ENCODE measurements around the gene PAM. TPM values are rescaled to one million over a fixed set of nuclear protein-coding genes. Genes with fewer than 3 reads are reported as not detected.

Gene PAM
- total RNA-seq, 1 experiment from 2014 or later: 257 TPM

DNA sequence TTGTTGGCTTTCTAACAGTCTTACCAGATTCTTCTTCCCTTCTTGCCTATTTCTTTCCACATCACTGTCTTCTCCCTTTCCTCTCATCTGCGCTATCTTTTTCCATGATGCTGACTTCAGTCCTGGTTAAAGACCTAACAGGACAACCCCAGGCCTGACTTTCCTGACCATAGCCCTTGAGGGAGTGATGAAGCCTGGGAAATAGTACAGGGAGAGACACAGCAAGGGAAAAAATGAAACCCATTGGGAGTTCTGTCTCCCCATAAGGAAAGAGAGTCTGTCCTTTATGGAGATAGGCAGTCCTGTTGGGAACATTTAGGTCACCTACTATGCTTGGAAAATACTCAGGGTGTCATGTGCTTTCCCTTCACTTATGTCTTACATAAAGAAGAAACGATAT lies 272.2 kb downstream of the PAM start (continued):
- TF ChIP-seq, protein P1, sequence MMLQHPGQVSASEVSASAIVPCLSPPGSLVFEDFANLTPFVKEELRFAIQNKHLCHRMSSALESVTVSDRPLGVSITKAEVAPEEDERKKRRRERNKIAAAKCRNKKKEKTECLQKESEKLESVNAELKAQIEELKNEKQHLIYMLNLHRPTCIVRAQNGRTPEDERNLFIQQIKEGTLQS (IDR thresholded peaks at IDR 0.05): no peak
- TF ChIP-seq ZNF274 (IDR thresholded peaks at IDR 0.05; ENCODE audit: low read depth, low read length): no peak
- no peak for TF ChIP-seq CBX3 (IDR thresholded peaks at IDR 0.05; ENCODE audit: low read depth)
- TF ChIP-seq CEBPB (IDR thresholded peaks at IDR 0.05; ENCODE audit: low read depth): no peak
- TF ChIP-seq, protein P2, sequence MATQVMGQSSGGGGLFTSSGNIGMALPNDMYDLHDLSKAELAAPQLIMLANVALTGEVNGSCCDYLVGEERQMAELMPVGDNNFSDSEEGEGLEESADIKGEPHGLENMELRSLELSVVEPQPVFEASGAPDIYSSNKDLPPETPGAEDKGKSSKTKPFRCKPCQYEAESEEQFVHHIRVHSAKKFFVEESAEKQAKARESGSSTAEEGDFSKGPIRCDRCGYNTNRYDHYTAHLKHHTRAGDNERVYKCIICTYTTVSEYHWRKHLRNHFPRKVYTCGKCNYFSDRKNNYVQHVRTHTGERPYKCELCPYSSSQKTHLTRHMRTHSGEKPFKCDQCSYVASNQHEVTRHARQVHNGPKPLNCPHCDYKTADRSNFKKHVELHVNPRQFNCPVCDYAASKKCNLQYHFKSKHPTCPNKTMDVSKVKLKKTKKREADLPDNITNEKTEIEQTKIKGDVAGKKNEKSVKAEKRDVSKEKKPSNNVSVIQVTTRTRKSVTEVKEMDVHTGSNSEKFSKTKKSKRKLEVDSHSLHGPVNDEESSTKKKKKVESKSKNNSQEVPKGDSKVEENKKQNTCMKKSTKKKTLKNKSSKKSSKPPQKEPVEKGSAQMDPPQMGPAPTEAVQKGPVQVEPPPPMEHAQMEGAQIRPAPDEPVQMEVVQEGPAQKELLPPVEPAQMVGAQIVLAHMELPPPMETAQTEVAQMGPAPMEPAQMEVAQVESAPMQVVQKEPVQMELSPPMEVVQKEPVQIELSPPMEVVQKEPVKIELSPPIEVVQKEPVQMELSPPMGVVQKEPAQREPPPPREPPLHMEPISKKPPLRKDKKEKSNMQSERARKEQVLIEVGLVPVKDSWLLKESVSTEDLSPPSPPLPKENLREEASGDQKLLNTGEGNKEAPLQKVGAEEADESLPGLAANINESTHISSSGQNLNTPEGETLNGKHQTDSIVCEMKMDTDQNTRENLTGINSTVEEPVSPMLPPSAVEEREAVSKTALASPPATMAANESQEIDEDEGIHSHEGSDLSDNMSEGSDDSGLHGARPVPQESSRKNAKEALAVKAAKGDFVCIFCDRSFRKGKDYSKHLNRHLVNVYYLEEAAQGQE (IDR thresholded peaks at IDR 0.05; ENCODE audit: low read depth): no peak
- TF ChIP-seq SP1 (IDR thresholded peaks at IDR 0.05; ENCODE audit: low read depth): no peak
- TF ChIP-seq, protein P3, sequence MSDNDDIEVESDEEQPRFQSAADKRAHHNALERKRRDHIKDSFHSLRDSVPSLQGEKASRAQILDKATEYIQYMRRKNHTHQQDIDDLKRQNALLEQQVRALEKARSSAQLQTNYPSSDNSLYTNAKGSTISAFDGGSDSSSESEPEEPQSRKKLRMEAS (IDR thresholded peaks at IDR 0.05): no peak
- TF ChIP-seq TCF7L2 (IDR thresholded peaks at IDR 0.05; ENCODE audit: borderline replicate concordance, extremely low read depth, insufficient read depth, insufficient read length): no peak

DNA sequence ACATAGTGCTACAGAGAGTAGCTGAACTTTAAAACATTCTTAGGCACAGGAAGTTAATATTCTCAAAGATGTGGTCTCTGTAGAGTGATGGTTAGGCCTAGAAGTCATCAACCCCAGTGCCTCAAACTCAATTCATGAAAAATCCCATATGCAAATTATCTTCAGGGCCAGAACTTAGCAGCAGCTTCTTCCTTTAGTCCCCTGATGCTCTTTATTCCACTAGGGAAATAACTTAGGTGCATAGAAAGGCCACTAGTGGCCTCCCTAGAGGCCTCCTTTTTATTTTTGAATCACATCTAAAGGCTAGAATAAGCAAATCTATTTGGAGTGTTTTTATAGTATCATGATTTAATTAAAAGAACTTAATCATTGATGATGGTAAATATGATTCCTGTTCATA lies 276.5 kb downstream of the PAM start:
- Histone ChIP-seq H3K4me3 (replicated peaks in 1 of 2; ENCODE audit: low read depth in 1 of 2, low read length in 2 of 2) (no peak overlapping the region), H3K4me1 (ENCODE audit: control insufficient read depth in 1 of 2, insufficient read depth in 2 of 2, low read length in 2 of 2) (no peaks in the 10 kb centered on the region), H3K9me3 (ENCODE audit: control insufficient read depth in 1 of 2, insufficient read depth in 1 of 2, low read depth in 1 of 2, low read length in 2 of 2) (peaks cover 0 to 5% of the 10 kb centered on the region in 2 experiments; a peak in 2 of 4 replicates), H3K4me2 (ENCODE audit: low read length) (no peak overlapping the region), H3K27me3 (ENCODE audit: insufficient read depth, low read length) (no peaks in the 10 kb centered on the region), H4K20me1 (ENCODE audit: insufficient read depth) (no peaks in the 10 kb centered on the region), H3K36me3 (ENCODE audit: control insufficient read depth in 1 of 2, insufficient read depth in 2 of 2, low read length in 2 of 2) (peaks cover 2 to 20% of the 10 kb centered on the region in 2 experiments; a peak in 1 of 4 replicates), H2AFZ (ENCODE audit: low read depth, low read length, poor library complexity, severe bottlenecking) (no peak overlapping the region), H3K27ac (ENCODE audit: low read depth, low read length) (no peak overlapping the region), H3K79me2 (ENCODE audit: insufficient read depth, low read length) (no peaks in the 10 kb centered on the region), H3K9me2 (ENCODE audit: insufficient read depth) (no peaks in the 10 kb centered on the region), H3K9ac (ENCODE audit: low read length) (no peak overlapping the region)
- ChIA-PET CTCF (interaction anchor here (1.0 to 1.9 kb wide), 6 partner anchors 8 to 351 kb away, joined by 3 to 9 read pairs (median 4); no protein-coding TSS in a partner anchor), RAD21 (ENCODE audit: low non-redundant PET in 1 of 2, low total read pairs in 2 of 2, uncharacterized antibody in 2 of 2, unreplicated experiment in 2 of 2) (no interaction called here), POLR2A (no interaction called here)
- DNase-seq (ENCODE audit: low read depth, low spot score) (no peak), ATAC-seq (peak; percentile 55; the same call in 1 of the 2 replicates)
- BruUV-seq (replicated peaks): no TSS peak
- TF ChIP-seq, protein P2 (IDR thresholded peaks at IDR 0.05; ENCODE audit: low read depth): no peak
- TF ChIP-seq, protein P4, sequence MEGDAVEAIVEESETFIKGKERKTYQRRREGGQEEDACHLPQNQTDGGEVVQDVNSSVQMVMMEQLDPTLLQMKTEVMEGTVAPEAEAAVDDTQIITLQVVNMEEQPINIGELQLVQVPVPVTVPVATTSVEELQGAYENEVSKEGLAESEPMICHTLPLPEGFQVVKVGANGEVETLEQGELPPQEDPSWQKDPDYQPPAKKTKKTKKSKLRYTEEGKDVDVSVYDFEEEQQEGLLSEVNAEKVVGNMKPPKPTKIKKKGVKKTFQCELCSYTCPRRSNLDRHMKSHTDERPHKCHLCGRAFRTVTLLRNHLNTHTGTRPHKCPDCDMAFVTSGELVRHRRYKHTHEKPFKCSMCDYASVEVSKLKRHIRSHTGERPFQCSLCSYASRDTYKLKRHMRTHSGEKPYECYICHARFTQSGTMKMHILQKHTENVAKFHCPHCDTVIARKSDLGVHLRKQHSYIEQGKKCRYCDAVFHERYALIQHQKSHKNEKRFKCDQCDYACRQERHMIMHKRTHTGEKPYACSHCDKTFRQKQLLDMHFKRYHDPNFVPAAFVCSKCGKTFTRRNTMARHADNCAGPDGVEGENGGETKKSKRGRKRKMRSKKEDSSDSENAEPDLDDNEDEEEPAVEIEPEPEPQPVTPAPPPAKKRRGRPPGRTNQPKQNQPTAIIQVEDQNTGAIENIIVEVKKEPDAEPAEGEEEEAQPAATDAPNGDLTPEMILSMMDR (IDR thresholded peaks at IDR 0.05 in 2 of 3, conservative IDR thresholded peaks at IDR 0.05 in 1 of 3; ENCODE audit: borderline replicate concordance in 1 of 3, insufficient read depth in 1 of 3, low read depth in 2 of 3, low read length in 2 of 3): peak in 2 of 3 experiments; percentile 45 to 52; a peak in 3 of 6 replicates
- intact Hi-C loops (cut with micrococcal nuclease): no loop called here
